ENCODE measurements around the gene FAM83C. TPM values are rescaled to one million over a fixed set of nuclear protein-coding genes. Genes with fewer than 3 reads are reported as not detected.
"Not testable (repeated sequence)": the region's sequence is repeated elsewhere in the genome, so short reads cannot be mapped to it uniquely, and the experiment has no call there.

The FAM83C gene
- total RNA-seq, 2 experiments from 2014 or later: not detected

GRCh38 chr20:35318502-35319157, 26.4 kb upstream of the FAM83C start:
- intact Hi-C loops (cut with DNase I, micrococcal nuclease): no loop called here
- Histone ChIP-seq H3K4me1 (ENCODE audit: insufficient read depth, low read length) (peaks cover 6% of the 10 kb centered on the region), H3K27me3 (ENCODE audit: control insufficient read depth in 1 of 2, insufficient read depth in 2 of 2, low read length in 2 of 2) (no peaks in the 10 kb centered on the region), H3K27ac (ENCODE audit: low read depth in 1 of 2, low read length in 2 of 2) (no peak overlapping the region), H3K4me3 (ENCODE audit: low read length) (no peak overlapping the region), H3K36me3 (ENCODE audit: insufficient read depth, low read length) (peaks cover 9% of the 10 kb centered on the region), H3K9me3 (ENCODE audit: control insufficient read depth in 1 of 2, insufficient read depth in 1 of 2, low read length in 2 of 2) (no peaks in the 10 kb centered on the region)
- H3K4me3 Mint-ChIP-seq: no peak overlapping the region
- no peak overlapping the region for H3K27ac Mint-ChIP-seq
- H3K36me3 Mint-ChIP-seq (ENCODE audit: low read depth): peaks cover 8% of the 10 kb centered on the region
- H3K9me3 Mint-ChIP-seq: no peaks in the 10 kb centered on the region
- no peaks in the 10 kb centered on the region for H3K27me3 Mint-ChIP-seq
- H3K4me1 Mint-ChIP-seq (ENCODE audit: low read depth): peaks cover 14% of the 10 kb centered on the region
- ChIA-PET POLR2A (no interaction called here), CTCF (interaction anchor here (2.3 kb wide), 1 partner anchor 15 kb away, joined by 5 read pairs; no protein-coding TSS in a partner anchor)
- no peak for TF ChIP-seq CTCF (IDR thresholded peaks at IDR 0.05)
- ATAC-seq (ENCODE audit: poor library complexity) (no peak), DNase-seq (no peak)

GRCh38 chr20:35317416-35318210, 25.4 kb upstream of the FAM83C start:
- POLR2A ChIA-PET: no interaction called here
- Mint-ChIP-seq H3K4me1 (ENCODE audit: low read depth) (peaks cover 14% of the 10 kb centered on the region), H3K27me3 (no peaks in the 10 kb centered on the region), H3K4me3 (no peak overlapping the region), H3K36me3 (ENCODE audit: low read depth) (peaks cover 11% of the 10 kb centered on the region), H3K9me3 (no peaks in the 10 kb centered on the region), H3K27ac (no peak overlapping the region)
- no peak for TF ChIP-seq CTCF (IDR thresholded peaks at IDR 0.05)
- peaks cover 6% of the 10 kb centered on the region for H3K4me1 ChIP-seq (ENCODE audit: insufficient read depth, low read length)
- H3K36me3 ChIP-seq (ENCODE audit: insufficient read depth, low read length): peaks cover 9% of the 10 kb centered on the region
- ATAC-seq (ENCODE audit: poor library complexity) (no peak), DNase-seq (no peak)
- no peaks in the 10 kb centered on the region for H3K9me3 ChIP-seq (ENCODE audit: control insufficient read depth in 1 of 2, insufficient read depth in 1 of 2, low read length in 2 of 2)
- CTCF ChIA-PET: interaction anchor here (2.3 kb wide), 1 partner anchor 14 kb away, joined by 5 read pairs; no protein-coding TSS in a partner anchor
- H3K27ac ChIP-seq (ENCODE audit: low read depth in 1 of 2, low read length in 2 of 2): no peak overlapping the region
- no peak overlapping the region for H3K4me3 ChIP-seq (ENCODE audit: low read length)
- intact Hi-C loops (cut with DNase I, micrococcal nuclease): no loop called here
- H3K27me3 ChIP-seq (ENCODE audit: control insufficient read depth in 1 of 2, insufficient read depth in 2 of 2, low read length in 2 of 2): no peaks in the 10 kb centered on the region

- no peak overlapping the region for H3K27ac ChIP-seq (ENCODE audit: low read depth in 1 of 2, low read length in 2 of 2)
- TF ChIP-seq CTCF (IDR thresholded peaks at IDR 0.05): no peak
- Mint-ChIP-seq H3K27me3 (no peaks in the 10 kb centered on the region), H3K4me1 (ENCODE audit: low read depth) (peaks cover 14% of the 10 kb centered on the region), H3K27ac (no peak overlapping the region), H3K36me3 (ENCODE audit: low read depth) (peaks cover 18% of the 10 kb centered on the region), H3K9me3 (no peaks in the 10 kb centered on the region), H3K4me3 (no peak overlapping the region)
- H3K27me3 ChIP-seq (ENCODE audit: control insufficient read depth in 1 of 2, insufficient read depth in 2 of 2, low read length in 2 of 2): no peaks in the 10 kb centered on the region
- ChIA-PET CTCF (no interaction called here), POLR2A (no interaction called here)
- ATAC-seq (ENCODE audit: poor library complexity) (no peak), DNase-seq (no peak)
- H3K4me1 ChIP-seq (ENCODE audit: insufficient read depth, low read length): peaks cover 6% of the 10 kb centered on the region
- peaks cover 15% of the 10 kb centered on the region for H3K36me3 ChIP-seq (ENCODE audit: insufficient read depth, low read length)
- intact Hi-C loops (cut with DNase I, micrococcal nuclease): no loop called here
- H3K4me3 ChIP-seq (ENCODE audit: low read length): no peak overlapping the region
- no peaks in the 10 kb centered on the region for H3K9me3 ChIP-seq (ENCODE audit: control insufficient read depth in 1 of 2, insufficient read depth in 1 of 2, low read length in 2 of 2)
Observed at GRCh38 chr20:35316086-35316485, 23.9 kb upstream of the FAM83C start.

GRCh38 chr20:35315632-35316020, 23.4 kb upstream of the FAM83C start:
- H3K27me3 ChIP-seq (ENCODE audit: control insufficient read depth in 1 of 2, insufficient read depth in 2 of 2, low read length in 2 of 2); H3K27me3 Mint-ChIP-seq; H3K27ac Mint-ChIP-seq; intact Hi-C loops (cut with DNase I, micrococcal nuclease); ATAC-seq (ENCODE audit: poor library complexity); H3K4me3 Mint-ChIP-seq; H3K27ac ChIP-seq (ENCODE audit: low read depth in 1 of 2, low read length in 2 of 2); H3K9me3 Mint-ChIP-seq; H3K9me3 ChIP-seq (ENCODE audit: control insufficient read depth in 1 of 2, insufficient read depth in 1 of 2, low read length in 2 of 2); DNase-seq; H3K4me1 ChIP-seq (ENCODE audit: insufficient read depth, low read length); H3K4me3 ChIP-seq (ENCODE audit: low read length); CTCF ChIA-PET: not testable (repeated sequence)
- H3K36me3 ChIP-seq (ENCODE audit: insufficient read depth, low read length): peaks cover 15% of the 10 kb centered on the region
- H3K36me3 Mint-ChIP-seq (ENCODE audit: low read depth): peaks cover 21% of the 10 kb centered on the region
- peaks cover 14% of the 10 kb centered on the region for H3K4me1 Mint-ChIP-seq (ENCODE audit: low read depth)
- POLR2A ChIA-PET: interaction anchor here (0.6 kb wide), 1 partner anchor 40 kb away, joined by 3 read pairs; no protein-coding TSS in a partner anchor
